Activated T-cell treated with anti-CD3 and anti-CD28 coated beads, Interleukin-2, amount 50 U/mL, for 72 hours (primary cell): ENCODE results near the gene ADAMTS8. TPM values are rescaled to one million over a fixed set of nuclear protein-coding genes. Genes with fewer than 3 reads are reported as not detected.
A peak's percentile ranks its signal among the peaks of the same experiment; 100 is the strongest.

Source experiments
- ATAC-seq, 2 donors: fragments of 150-1000 bp; cut with Tn5 transposase; replicated peaks in 1 of 2; 2 replicates each; pipeline ENCODE4 v1.10.0; 2021; ENCODE audit warnings: moderate library complexity in 2 of 2, mild to moderate bottlenecking in 1 of 2
- DNase-seq, 2 donors: peaks; one replicate each; pipeline ENCODE4 v3.0.0; 2021 to 2022; ENCODE audit warnings: mixed read lengths in 1 of 2
- H3K27ac Mint-ChIP-seq: one replicate; pipeline ENCODE4 v1.8.0; 2022; ENCODE audit warnings: mild to moderate bottlenecking, moderate library complexity, mixed read lengths
- H3K27me3 Mint-ChIP-seq: one replicate; pipeline ENCODE4 v1.8.0; 2022; ENCODE audit warnings: low read depth, mixed read lengths
- H3K36me3 Mint-ChIP-seq, 2 donors: one replicate each; pipeline ENCODE4 v1.8.0; 2022; ENCODE audit warnings: mixed read lengths in 2 of 2, mild to moderate bottlenecking in 1 of 2; ENCODE audit not compliant: insufficient read depth in 2 of 2
- H3K4me1 Mint-ChIP-seq: one replicate; pipeline ENCODE4 v1.8.0; 2022; ENCODE audit warnings: low read depth, mixed read lengths
- H3K4me3 Mint-ChIP-seq, 2 donors: one replicate each; pipeline ENCODE4 v1.8.0; 2022; ENCODE audit warnings: mild to moderate bottlenecking in 2 of 2, mixed read lengths in 2 of 2, moderate library complexity in 2 of 2
- H3K9me3 Mint-ChIP-seq, 2 donors: one replicate each; pipeline ENCODE4 v1.8.0; 2022; ENCODE audit warnings: mixed read lengths in 2 of 2
- total RNA-seq, 2 donors: library from RNA; stranded (reverse); gene quantifications; one replicate each; pipeline ENCODE4 v1.2.3, GENCODE V29; 2022

The ADAMTS8 gene
- total RNA-seq, 2 donors from 2014 or later, result not detected

DNA sequence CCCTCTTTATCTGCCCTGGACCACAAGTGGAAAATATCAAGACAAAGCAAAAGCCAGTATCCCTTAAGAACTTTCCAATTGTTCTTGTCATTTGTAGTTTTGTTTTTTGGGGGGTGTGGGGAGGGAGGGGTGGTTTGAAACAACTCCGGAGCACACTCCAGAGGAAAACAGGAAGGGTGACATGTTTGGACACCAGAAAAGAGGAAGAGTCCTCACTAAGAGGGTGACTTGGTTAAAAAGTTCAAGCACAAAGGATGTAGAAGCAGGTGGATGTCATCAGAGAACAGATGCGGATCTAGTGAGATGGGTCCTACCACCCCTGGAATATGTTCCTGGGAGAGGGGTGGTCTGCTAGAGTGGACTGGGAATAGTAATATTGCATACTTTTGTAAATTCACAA is 25.8 kb downstream of the ADAMTS8 start:
- Mint-ChIP-seq H3K36me3 (no peaks in the 10 kb centered on the region), H3K4me3 (no peak overlapping the region), H3K27me3 (peaks cover 27% of the 10 kb centered on the region), H3K4me1 (peaks cover 15% of the 10 kb centered on the region), H3K9me3 (no peaks in the 10 kb centered on the region), H3K27ac (no peak overlapping the region)
- DNase-seq (no peak), ATAC-seq (no peak)

DNA sequence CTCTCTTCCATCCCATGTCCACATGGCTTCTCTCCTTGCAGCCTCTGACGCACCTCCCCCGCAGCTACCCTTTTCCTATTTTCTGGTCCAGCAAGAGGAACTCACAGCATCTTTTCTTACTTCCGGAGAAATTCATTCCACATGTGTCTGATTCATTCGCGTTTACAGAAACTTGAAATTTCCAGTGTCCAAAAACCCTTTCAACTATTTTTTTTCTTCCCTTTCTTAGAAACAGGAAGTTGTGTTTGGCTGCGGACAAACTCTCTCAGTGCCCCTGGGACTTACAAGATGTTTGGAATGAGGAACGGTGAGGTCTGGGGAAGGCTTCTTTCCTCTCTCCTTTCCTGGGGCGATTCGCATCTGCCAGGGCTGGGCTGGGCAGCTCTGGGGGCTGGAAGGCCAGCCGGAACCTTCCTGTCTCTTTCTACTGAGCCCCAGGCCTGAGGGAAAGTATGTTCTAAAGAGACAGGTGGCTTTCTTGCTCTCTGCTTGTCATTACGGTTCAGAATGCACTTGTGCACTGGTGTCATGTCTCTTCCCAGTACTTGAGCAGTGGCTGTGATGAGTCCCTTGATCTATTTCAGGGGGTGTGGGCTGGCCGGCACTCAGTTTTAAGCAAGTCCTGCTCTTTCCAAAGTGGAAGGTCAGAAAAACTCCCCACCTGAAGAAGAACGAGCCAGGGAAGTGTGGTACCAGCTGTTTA is 27.5 kb downstream of the ADAMTS8 start:
- Mint-ChIP-seq H3K9me3 (no peaks in the 10 kb centered on the region), H3K36me3 (no peaks in the 10 kb centered on the region), H3K27me3 (peaks cover 30% of the 10 kb centered on the region), H3K4me3 (no peak overlapping the region), H3K4me1 (peaks cover 15% of the 10 kb centered on the region), H3K27ac (no peak overlapping the region)
- DNase-seq (no peak), ATAC-seq (no peak)

DNA sequence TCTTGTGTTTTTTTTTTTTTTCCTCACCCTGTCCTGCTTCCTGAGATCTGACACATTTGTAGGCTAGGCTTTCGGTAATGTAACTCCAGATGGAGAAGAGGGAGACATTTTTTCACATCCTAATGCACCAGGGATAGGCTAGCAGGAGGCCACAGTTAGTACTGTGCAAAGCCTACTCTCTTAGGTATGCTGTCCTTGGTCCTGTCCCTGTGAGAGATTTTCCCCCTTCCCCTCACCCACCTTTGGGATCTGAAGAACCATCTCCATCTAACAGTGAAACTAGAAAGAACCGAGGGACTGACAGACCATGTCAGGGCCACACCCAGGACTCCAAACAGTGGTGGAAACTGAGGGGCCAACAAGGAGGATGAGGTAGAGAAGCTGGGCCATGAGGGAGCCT is 29.2 kb downstream of the ADAMTS8 start:
- peaks cover 30% of the 10 kb centered on the region for H3K27me3 Mint-ChIP-seq
- H3K27ac Mint-ChIP-seq, result no peak overlapping the region
- H3K9me3 Mint-ChIP-seq, result no peaks in the 10 kb centered on the region
- no peaks in the 10 kb centered on the region for H3K36me3 Mint-ChIP-seq
- peaks cover 15% of the 10 kb centered on the region for H3K4me1 Mint-ChIP-seq
- ATAC-seq (no peak), DNase-seq (no peak)
- H3K4me3 Mint-ChIP-seq, result no peak overlapping the region

DNA sequence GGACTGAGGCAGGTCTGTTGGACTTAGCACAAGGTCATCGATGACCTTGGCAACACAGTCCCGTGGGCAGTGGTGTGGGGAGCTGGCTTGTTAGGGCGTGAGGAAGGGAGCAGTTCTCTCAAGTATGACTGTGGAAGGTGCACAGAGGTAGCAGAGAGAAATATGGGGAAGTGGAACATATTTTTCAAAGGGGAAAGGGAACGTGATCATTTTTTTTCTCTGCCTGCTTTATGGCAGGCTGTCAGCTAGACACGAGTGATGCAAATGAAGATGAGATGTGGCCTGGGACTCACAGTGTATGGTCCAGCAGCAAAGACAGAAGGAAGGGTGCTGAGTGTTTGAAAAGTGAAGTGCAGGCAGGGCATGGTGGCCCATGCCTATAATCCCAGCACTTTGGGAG is 30.6 kb downstream of the ADAMTS8 start:
- Mint-ChIP-seq H3K9me3 (no peaks in the 10 kb centered on the region), H3K4me3 (no peak overlapping the region), H3K4me1 (peaks cover 15% of the 10 kb centered on the region), H3K27ac (no peak overlapping the region), H3K27me3 (peaks cover 30% of the 10 kb centered on the region), H3K36me3 (no peaks in the 10 kb centered on the region)
- DNase-seq (no peak), ATAC-seq (no peak)

DNA sequence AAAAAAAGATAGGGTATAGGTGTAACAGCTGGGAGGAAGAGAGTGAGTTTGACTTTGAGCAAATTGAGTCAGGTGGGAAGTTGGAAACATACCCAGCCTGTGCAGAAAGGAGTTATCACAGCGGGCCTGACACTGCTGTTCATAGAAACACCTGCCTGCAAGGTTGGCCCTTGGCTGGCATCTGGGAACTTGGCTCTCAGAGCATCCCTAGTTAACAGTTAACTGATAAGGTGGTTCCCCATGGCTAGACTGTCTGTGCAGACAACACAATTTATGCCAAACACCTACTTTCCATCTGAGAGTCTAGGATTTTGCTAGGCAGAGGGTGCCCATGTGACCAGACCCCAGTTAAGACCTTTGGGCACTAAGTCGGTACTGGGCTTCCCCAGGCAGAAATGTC is 31.4 kb downstream of the ADAMTS8 start:
- no peaks in the 10 kb centered on the region for H3K9me3 Mint-ChIP-seq

DNA sequence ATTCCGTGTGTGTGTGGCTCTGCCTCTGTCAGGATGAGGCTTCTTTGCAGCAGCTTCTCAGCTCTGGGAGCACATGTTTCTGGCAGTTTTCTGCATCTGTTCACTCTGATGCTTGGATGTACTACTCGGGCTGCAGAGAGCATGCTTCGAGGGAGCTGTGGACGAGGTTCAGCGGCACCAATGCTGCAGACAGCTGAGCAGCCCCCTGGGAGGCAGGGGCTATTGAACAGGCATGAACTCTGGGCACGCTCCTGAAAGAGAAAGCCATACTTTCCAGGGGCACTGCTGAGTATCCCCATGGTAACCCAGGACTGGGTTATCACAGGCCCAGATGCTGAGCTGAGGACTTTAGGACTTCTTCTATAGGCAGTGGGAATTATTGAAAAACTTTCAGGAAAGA is 33.8 kb downstream of the ADAMTS8 start:
- peaks cover 6% of the 10 kb centered on the region for H3K4me1 Mint-ChIP-seq
- H3K4me3 Mint-ChIP-seq, result no peak overlapping the region
- no peaks in the 10 kb centered on the region for H3K36me3 Mint-ChIP-seq
- no peaks in the 10 kb centered on the region for H3K9me3 Mint-ChIP-seq
- DNase-seq (no peak), ATAC-seq (no peak)
- peaks cover 15% of the 10 kb centered on the region for H3K27me3 Mint-ChIP-seq
- H3K27ac Mint-ChIP-seq, result no peak overlapping the region

More for the DNA sequence above, 31.4 kb downstream of the ADAMTS8 start:
- ATAC-seq (no peak), DNase-seq (no peak)
- H3K36me3 Mint-ChIP-seq, result no peaks in the 10 kb centered on the region
- peaks cover 30% of the 10 kb centered on the region for H3K27me3 Mint-ChIP-seq
- H3K27ac Mint-ChIP-seq, result no peak overlapping the region
- no peak overlapping the region for H3K4me3 Mint-ChIP-seq
- peaks cover 19% of the 10 kb centered on the region for H3K4me1 Mint-ChIP-seq

DNA sequence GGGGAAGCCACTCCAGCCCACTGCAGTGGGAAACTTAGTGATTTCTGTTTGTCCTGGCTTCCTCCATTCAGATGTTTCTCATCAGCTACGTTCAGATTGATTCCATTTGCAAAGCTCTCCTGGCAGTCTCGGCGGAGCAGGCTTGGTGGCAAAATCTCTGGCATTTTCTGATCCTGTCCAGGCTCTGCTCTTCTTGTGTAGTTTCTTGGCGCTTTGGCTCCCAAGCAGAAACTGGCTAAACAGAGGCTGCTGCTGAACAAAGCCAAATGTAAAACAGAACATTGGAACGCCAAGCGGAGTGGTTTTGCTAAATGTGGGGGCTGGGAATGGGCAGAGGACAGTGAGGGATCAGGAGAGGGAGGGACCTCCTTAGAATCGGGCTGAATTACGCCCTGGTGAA is 36.7 kb downstream of the ADAMTS8 start:
- H3K36me3 Mint-ChIP-seq, result no peaks in the 10 kb centered on the region
- H3K27me3 Mint-ChIP-seq, result no peaks in the 10 kb centered on the region
- no peak for DNase-seq

DNA sequence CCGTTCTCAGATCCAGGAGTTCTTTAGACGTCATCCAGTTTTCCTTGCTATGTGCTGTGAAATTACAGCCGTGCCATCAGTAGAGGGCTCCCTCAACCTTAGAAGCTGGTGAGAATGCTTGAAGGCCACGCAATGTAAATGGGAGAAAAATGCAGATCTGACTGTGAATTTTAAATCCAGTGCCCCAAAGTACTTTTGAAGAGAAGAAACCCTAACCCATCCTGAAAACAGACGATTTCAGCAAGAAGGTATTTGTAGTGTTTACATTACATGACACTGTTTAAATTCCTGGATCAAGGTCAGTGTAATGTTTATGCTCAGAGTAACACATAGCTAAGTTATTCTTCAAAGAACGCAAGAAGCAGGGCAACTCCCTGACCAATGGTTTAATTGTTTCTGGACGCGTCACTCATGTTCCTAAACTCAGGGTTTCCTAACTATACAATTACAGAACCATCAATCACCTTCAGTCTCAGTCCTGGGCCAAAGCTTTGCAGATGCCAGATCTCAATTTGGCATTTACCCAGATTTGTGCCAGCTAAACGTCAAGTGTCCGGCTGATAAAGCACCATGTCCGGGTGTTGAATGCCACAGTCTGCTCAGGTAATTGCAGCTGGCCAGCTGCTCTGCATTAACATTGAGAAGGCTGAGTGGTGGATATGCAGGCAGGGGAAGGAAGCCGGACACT is 38.2 kb downstream of the ADAMTS8 start:
- DNase-seq, result no peak

More for the DNA sequence above, 36.7 kb downstream of the ADAMTS8 start:
- H3K9me3 Mint-ChIP-seq, result no peaks in the 10 kb centered on the region
- peaks cover 22% of the 10 kb centered on the region for H3K4me1 Mint-ChIP-seq
- H3K4me3 Mint-ChIP-seq, result no peak overlapping the region
- ATAC-seq, result no peak
- H3K27ac Mint-ChIP-seq, result no peak overlapping the region

DNA sequence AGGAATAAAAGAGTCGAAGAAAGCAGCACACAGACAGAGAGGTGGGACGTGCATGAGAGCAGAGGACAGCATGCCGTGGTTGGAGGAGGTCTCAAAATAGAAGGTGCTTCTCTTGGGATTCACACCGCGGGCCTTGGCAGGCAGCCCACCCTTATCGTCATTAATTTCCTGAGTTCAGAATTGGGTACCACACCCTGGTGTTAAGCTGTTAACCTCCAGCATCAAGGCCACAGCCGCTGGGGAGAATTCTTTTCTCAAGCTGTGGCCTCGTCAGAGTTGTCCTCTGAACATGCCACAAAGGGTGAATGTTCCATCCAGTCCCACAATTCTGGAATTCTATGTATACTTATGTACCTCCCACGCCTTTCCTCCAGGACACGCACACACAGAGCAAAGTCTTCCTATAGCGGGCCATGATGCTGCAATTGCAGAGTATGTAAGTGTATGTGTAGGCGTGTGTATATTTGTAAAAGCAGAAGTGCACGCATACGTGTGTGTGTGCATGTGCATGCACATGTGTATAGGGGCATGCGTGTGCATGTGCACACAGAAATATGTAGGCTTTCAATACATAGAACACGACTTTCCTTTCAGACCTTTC is 39.0 kb downstream of the ADAMTS8 start:
- Mint-ChIP-seq H3K4me3 (peak overlapping the region; percentile 41 to 66), H3K27me3 (no peaks in the 10 kb centered on the region)
- no peak for DNase-seq

More for the DNA sequence above, 38.2 kb downstream of the ADAMTS8 start:
- H3K27me3 Mint-ChIP-seq, result no peaks in the 10 kb centered on the region
- ATAC-seq, result no peak
- H3K4me1 Mint-ChIP-seq, result peaks cover 22% of the 10 kb centered on the region
- H3K27ac Mint-ChIP-seq, result no peak overlapping the region
- H3K36me3 Mint-ChIP-seq, result no peaks in the 10 kb centered on the region
- H3K9me3 Mint-ChIP-seq, result no peaks in the 10 kb centered on the region
- no peak overlapping the region for H3K4me3 Mint-ChIP-seq

DNA sequence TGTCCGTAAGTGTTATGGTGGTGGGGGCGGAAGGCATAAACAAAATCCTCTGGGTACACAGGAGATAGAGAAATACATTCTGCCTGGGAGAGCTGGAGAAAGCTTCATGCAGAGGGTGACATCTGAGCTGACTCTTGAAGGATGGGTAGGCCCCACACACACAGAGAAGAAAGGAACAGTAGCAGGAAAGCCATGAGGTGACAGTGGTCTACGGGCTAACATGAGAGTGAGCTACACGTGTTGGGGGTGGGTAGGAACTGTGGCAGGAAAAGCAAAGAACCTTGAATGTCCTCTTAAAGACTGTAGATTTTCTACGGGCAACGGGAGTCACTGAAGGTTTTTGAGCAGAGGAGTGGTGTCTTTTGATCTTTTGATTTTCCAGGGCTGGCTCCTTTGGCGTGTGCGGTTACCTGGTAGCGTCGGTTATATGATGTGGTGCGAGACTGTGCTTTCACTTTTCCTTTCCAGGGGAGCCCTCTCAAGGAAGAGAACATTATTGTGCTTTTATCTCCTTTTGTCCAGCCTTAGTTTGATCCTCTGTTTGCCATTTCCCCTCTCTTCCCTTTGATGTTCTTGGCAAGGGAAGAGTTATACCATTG is 39.7 kb downstream of the ADAMTS8 start:
- H3K4me1 Mint-ChIP-seq, result peaks cover 22% of the 10 kb centered on the region
- ATAC-seq (peak; percentile 55), DNase-seq (no peak)
- no peaks in the 10 kb centered on the region for H3K36me3 Mint-ChIP-seq
- H3K9me3 Mint-ChIP-seq, result no peaks in the 10 kb centered on the region
- H3K4me3 Mint-ChIP-seq, result peak overlapping the region; percentile 41 to 66
- no peaks in the 10 kb centered on the region for H3K27me3 Mint-ChIP-seq
- no peak overlapping the region for H3K27ac Mint-ChIP-seq

More for the DNA sequence above, 39.0 kb downstream of the ADAMTS8 start:
- H3K9me3 Mint-ChIP-seq, result no peaks in the 10 kb centered on the region
- ATAC-seq, result no peak
- peaks cover 22% of the 10 kb centered on the region for H3K4me1 Mint-ChIP-seq
- H3K36me3 Mint-ChIP-seq, result no peaks in the 10 kb centered on the region
- H3K27ac Mint-ChIP-seq, result no peak overlapping the region

DNA sequence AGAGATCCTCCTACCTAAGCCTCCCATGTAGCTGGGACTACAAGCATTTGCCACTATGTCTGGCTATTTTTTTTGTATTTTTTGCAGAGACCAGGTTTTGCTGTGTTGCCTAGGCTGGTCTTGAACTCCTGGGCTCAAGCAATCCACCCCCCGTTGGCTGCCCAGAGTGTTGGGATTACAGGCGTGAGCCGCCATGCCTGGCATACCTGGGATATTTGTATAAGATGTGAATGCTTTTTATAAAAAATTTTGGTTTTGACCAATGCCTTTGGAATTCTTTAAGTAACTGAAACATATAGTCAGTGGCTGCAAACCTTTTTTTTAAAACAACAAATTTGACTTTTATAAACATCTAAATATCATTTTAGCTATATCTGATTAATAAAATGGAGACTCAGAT is 42.4 kb downstream of the ADAMTS8 start:
- ATAC-seq, result no peak
- Mint-ChIP-seq H3K9me3 (no peaks in the 10 kb centered on the region), H3K27me3 (no peaks in the 10 kb centered on the region), H3K36me3 (no peaks in the 10 kb centered on the region), H3K4me3 (no peak overlapping the region), H3K27ac (no peak overlapping the region), H3K4me1 (peaks cover 18% of the 10 kb centered on the region)
- DNase-seq, result no peak

DNA sequence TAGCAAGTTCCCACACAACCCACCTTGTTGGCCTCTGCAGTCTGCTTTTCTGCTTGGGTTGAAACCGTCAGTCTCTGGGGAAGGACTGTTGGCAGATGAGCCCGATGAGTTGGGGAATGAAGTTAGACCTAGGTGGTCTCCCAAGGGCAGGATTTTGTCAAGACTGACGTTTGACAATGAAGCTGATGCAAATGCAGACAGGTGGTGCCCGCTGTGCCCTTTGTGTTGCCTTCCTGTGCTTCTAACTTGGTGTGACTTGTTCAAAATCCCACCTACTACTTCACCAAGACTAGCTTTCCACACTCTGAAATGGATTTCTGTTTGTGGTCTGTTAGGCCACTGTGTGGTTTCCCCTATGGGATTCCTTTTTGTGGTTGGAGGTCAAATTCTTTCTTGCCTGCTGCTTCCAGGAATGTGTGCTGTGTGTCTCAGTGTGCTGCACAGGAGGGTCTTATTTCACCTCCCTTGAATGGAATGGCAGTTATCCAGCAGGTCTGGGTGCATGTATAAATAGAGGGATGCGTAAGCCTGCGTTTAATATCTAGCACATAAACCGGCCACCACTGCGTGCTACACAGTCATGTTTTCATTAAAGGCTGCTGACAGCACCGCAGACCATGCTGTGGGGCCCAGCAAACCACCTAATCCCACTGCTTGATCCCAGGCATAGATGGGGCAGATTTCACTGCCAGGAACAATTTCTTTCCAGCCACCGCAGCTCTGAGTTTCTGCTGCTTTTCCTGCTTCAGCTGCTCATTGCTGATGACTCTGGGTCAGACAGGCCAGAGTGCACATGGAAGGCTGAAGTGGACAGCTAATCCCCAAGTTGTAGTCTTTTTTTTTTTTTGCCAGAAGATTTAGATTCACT is 44.8 kb downstream of the ADAMTS8 start:
- Mint-ChIP-seq H3K4me3 (no peak overlapping the region), H3K4me1 (peaks cover 6% of the 10 kb centered on the region), H3K9me3 (no peaks in the 10 kb centered on the region), H3K27ac (no peak overlapping the region), H3K27me3 (no peaks in the 10 kb centered on the region), H3K36me3 (no peaks in the 10 kb centered on the region)
- no peak for DNase-seq
- ATAC-seq, result no peak
